Left ventricle myocardium inferior (tissue), 1 donor: Measurements from ENCODE around the gene MCF2L2. TPM values are rescaled to one million over a fixed set of nuclear protein-coding genes. Genes with fewer than 3 reads are reported as not detected.

ENCODE experiments used
- DNase-seq: peaks from one replicate; pipeline ENCODE4 v3.0.0-alpha.2; 2020
- H3K27ac ChIP-seq: fragments of 200-600 bp; replicated peaks from 2 replicates; pipeline ENCODE4 v1.8.0; 2021
- H3K27me3 ChIP-seq: fragments of 200-600 bp; 2 replicates; pipeline ENCODE4 v1.8.0; 2021; ENCODE audit warnings: low read depth
- H3K36me3 ChIP-seq: fragments of 200-600 bp; 2 replicates; pipeline ENCODE4 v1.8.0; 2021
- H3K4me1 ChIP-seq: fragments of 200-600 bp; 2 replicates; pipeline ENCODE4 v1.8.0; 2021
- H3K4me3 ChIP-seq: fragments of 200-600 bp; 2 replicates; pipeline ENCODE4 v1.8.0; 2021; ENCODE audit warnings: mild to moderate bottlenecking, moderate library complexity
- H3K9me3 ChIP-seq: fragments of 200-600 bp; replicated peaks from 2 replicates; pipeline ENCODE4 v1.8.0; 2021
- intact Hi-C: fragments of 100-400 bp; cut with micrococcal nuclease; formaldehyde crosslinking; loops from one replicate; pipeline ENCODE4 v1.11.0; 2022
- total RNA-seq: library from RNA; stranded (reverse); fragmentation: NEBNext Ultra II Directional; extraction: Animal tissue kit (Norgen Biotek cat#: 25700); gene quantifications from one replicate; pipeline ENCODE4 v1.2.1, GENCODE V29; 2021
- TF ChIP-seq, protein P1 (sequence below): fragments of 200-600 bp; IDR thresholded peaks from 2 replicates; pipeline ENCODE4 v1.8.0; 2021; ENCODE audit warnings: antibody characterized with exemption, mild to moderate bottlenecking, borderline replicate concordance
- donor health status: DM: no; HTN: yes; CAD: no; lungs with severe emphysema.

MCF2L2 gene
- total RNA-seq, 1 donor from 2014 or later, result 0.91 TPM

DNA sequence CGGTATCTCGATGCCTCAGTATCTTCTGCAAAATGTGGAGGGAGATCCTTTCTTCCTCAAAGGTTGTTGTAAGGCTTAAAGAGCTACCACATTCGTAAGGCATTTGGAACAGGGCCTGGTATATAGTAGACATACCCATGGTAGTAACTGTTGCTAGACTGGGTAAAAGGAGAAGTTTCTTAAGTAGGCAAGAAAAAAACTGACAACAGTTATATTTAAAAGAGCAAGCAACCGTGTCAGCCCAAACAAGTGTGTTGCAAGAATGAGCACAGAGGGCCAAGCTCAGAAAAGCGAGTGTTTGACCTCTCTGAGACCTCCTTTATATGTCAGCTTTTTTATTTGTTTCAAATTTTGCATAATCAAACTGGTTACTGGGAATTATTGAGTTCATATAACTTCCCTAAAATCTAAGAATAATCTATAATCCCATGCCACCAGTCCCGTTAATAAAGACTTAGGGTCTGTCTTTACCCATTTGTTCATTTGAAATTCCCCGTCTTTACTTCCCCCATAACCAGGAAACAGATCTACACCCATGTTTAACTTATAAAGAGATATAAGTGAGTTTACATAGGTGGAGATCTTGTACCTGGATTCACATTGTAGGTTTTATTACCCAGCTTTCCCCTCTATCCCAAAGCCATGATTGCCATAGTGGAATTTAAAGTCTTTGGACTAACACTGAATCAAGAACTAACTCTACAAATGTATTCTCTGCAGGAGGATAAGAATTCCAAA is 168.1 kb downstream of the MCF2L2 start:
- Histone ChIP-seq H3K36me3 (no peaks in the 10 kb centered on the region), H3K27ac (peak overlapping the region; percentile 16), H3K4me1 (peaks cover 22% of the 10 kb centered on the region), H3K9me3 (no peaks in the 10 kb centered on the region), H3K4me3 (no peak overlapping the region), H3K27me3 (no peaks in the 10 kb centered on the region)
- TF ChIP-seq, protein P1, sequence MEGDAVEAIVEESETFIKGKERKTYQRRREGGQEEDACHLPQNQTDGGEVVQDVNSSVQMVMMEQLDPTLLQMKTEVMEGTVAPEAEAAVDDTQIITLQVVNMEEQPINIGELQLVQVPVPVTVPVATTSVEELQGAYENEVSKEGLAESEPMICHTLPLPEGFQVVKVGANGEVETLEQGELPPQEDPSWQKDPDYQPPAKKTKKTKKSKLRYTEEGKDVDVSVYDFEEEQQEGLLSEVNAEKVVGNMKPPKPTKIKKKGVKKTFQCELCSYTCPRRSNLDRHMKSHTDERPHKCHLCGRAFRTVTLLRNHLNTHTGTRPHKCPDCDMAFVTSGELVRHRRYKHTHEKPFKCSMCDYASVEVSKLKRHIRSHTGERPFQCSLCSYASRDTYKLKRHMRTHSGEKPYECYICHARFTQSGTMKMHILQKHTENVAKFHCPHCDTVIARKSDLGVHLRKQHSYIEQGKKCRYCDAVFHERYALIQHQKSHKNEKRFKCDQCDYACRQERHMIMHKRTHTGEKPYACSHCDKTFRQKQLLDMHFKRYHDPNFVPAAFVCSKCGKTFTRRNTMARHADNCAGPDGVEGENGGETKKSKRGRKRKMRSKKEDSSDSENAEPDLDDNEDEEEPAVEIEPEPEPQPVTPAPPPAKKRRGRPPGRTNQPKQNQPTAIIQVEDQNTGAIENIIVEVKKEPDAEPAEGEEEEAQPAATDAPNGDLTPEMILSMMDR, result no peak
- intact Hi-C loops, result no loop called here
- no peak for DNase-seq

DNA sequence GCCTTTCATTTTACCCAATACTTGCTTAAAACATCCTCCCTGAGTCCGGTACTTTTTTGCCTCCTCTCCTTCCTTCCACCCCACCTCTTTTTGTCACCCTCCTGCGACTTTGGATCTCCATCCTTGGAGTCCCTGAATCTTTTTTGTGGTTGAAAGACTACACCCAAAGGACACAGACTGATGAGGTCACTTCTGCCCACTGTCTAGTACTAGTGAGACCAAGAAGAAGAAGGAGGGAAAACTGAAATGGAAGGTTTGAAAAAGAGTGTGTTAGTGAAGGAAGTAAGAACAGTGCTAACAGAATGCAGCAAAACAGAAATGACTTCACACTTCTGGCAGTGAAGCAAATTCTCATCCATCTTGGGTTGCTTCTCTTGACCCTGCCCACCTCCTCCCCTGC is 168.8 kb downstream of the MCF2L2 start:
- intact Hi-C loops, result no loop called here
- TF ChIP-seq, protein P1, result no peak
- Histone ChIP-seq H3K4me3 (no peak overlapping the region), H3K4me1 (peaks cover 20% of the 10 kb centered on the region), H3K9me3 (no peaks in the 10 kb centered on the region), H3K36me3 (no peaks in the 10 kb centered on the region), H3K27me3 (no peaks in the 10 kb centered on the region), H3K27ac (peak overlapping the region; percentile 16)
- no peak for DNase-seq

DNA sequence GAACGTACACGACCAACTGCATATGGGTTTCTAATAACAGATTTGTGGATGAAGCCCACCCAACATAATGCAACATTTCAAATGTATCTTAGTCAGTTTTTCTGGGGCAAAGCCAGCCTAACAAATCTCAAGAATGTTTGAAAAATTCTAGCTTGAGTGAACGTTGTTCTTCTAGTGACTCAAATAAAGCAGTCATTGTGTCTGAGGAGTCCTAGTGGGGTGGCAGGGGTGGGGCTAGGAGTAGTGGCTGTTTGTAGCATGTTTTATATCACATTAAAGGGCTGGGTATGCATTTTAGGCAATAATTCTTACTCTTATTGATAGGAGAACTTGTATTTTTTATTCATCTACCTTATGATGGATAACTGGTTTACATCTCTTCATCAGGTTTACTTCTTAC is 169.3 kb downstream of the MCF2L2 start:
- Histone ChIP-seq H3K27me3 (no peaks in the 10 kb centered on the region), H3K4me3 (no peak overlapping the region), H3K4me1 (peaks cover 20% of the 10 kb centered on the region), H3K36me3 (no peaks in the 10 kb centered on the region), H3K9me3 (no peaks in the 10 kb centered on the region), H3K27ac (no peak overlapping the region)
- DNase-seq, result no peak
- intact Hi-C loops, result no loop called here
- TF ChIP-seq, protein P1, result no peak

DNA sequence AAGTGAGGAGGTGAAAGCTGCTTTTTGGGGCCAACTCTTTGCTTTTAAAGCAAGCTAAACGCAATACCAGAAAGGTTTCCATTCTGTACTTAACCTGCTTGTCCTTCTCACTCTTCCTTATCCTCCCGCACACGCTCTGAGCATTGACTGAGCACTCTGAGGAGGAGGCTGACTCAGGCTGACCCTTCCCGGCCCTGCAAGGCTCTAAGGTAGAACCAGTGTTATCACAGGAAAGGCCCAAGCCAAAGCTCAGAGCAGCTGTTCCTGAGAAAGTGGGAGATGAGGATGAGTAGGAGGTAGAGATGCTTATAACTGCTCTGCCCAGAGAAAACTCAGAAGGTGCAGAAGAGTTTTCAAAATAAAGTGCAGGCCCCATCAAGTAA is 173.1 kb downstream of the MCF2L2 start:
- H3K4me3 ChIP-seq, result peak overlapping the region; percentile 84
- peaks cover 32% of the 10 kb centered on the region for H3K4me1 ChIP-seq
- no peaks in the 10 kb centered on the region for H3K9me3 ChIP-seq
- H3K27me3 ChIP-seq, result no peaks in the 10 kb centered on the region
- no peak for DNase-seq
- TF ChIP-seq, protein P1, result no peak
- intact Hi-C loops, result no loop called here
- peak overlapping the region; percentile 85 for H3K27ac ChIP-seq
- no peaks in the 10 kb centered on the region for H3K36me3 ChIP-seq

DNA sequence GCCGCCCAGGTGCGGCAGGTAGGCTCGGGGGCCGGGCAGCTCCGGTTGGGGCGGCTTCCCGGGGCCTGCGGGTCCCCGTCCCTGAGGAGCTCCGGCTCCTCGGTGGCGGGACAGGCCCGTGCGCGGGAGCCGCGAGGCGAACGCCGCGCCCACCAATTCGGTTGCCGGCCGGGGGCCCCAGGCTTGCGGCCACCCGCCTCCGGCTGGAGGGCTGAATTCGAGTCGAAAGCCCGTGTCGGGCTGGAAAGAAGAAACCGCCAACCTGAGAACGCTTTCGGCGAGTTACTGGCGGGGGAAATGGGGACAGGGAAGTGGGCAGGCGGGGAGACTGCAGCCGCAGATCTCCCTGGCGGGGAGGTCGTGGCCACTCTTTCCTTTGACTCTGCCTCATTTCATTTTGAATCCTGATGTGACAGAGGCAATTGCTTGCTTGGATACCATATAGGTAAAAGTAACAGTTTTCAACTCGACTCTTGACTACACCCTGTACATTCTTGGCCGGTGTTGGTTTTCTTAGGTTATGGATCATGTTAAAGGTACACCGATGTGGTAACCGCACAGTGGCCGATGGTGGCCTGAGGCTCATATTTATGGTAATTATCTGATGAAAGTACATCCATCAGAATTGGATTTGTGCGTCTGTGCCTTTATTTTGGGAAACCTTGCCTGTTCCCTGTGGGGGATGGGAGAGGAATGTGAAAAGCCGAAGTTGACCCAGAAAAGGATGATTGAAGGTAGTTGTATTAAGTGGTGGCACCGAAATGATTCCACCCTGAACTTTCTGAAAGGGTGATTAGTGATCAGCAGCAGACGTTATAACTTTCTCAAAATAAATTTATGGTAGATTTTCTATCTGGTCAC is 173.7 kb downstream of the MCF2L2 start:
- DNase-seq, result peak; percentile 30
- TF ChIP-seq, protein P1, result no peak
- Histone ChIP-seq H3K27me3 (no peaks in the 10 kb centered on the region), H3K4me3 (peak overlapping the region; percentile 84), H3K27ac (peak overlapping the region; percentile 85), H3K4me1 (peaks cover 29% of the 10 kb centered on the region), H3K9me3 (no peaks in the 10 kb centered on the region), H3K36me3 (no peaks in the 10 kb centered on the region)
- intact Hi-C loops, result no loop called here
